Neural cell (in vitro differentiated cells): Measurements from ENCODE around the gene NXPH2. TPM values are rescaled to one million over a fixed set of nuclear protein-coding genes. Genes with fewer than 3 reads are reported as not detected.

Experiments used
- H2AFZ ChIP-seq: fragments of 200-600, 300-800 bp; sonication (generic), shearing (Covaris generic); 2 replicates; pipeline ENCODE4 v1.6.0; 2014; ENCODE audit warnings: low read depth, mild to moderate bottlenecking, antibody characterized with exemption, low read length, moderate library complexity
- H3F3A ChIP-seq: fragments of 200-600 bp; shearing (Covaris generic); 2 replicates; pipeline ENCODE4 v1.6.1; 2016; ENCODE audit warnings: mild to moderate bottlenecking, moderate library complexity, mixed read lengths, antibody characterized with exemption, low read length; ENCODE audit not compliant: insufficient read depth, poor library complexity, severe bottlenecking
- H3K27ac ChIP-seq: fragments of 200-600, 300-800 bp; sonication (generic), shearing (Covaris generic); 2 replicates; pipeline ENCODE4 v1.5.1; 2014; ENCODE audit warnings: mild to moderate bottlenecking, low read length, moderate library complexity
- H3K27me3 ChIP-seq: fragments of 300-800, 200-600 bp; sonication (generic), shearing (Covaris generic); 2 replicates; pipeline ENCODE4 v1.6.0; 2014; ENCODE audit warnings: mild to moderate bottlenecking, low read depth, low read length, moderate library complexity; ENCODE audit not compliant: insufficient read depth
- H3K36me3 ChIP-seq: fragments of 300-800, 200-600 bp; sonication (generic), shearing (Covaris generic); 2 replicates; pipeline ENCODE4 v1.5.1; 2014; ENCODE audit warnings: mild to moderate bottlenecking, antibody characterized with exemption, low read length, moderate library complexity; ENCODE audit not compliant: insufficient read depth
- H3K4me2 ChIP-seq: fragments of 300-800, 200-600 bp; sonication (generic), shearing (Covaris generic); 2 replicates; pipeline ENCODE4 v1.6.0; 2014; ENCODE audit warnings: mild to moderate bottlenecking, low read length
- H3K4me3 ChIP-seq: fragments of 300-800, 200-600 bp; sonication (generic), shearing (Covaris generic); 2 replicates; pipeline ENCODE4 v1.5.1; 2014; ENCODE audit warnings: mild to moderate bottlenecking, low read length, moderate library complexity
- H3K79me2 ChIP-seq: fragments of 200-600 bp; shearing (Covaris generic); replicated peaks from 2 replicates; pipeline ENCODE4 v1.6.0; 2014; ENCODE audit warnings: mild to moderate bottlenecking, low read length, moderate library complexity; ENCODE audit not compliant: insufficient read depth
- H3K9ac ChIP-seq: fragments of 300-800, 200-600 bp; sonication (generic), shearing (Covaris generic); 2 replicates; pipeline ENCODE4 v1.6.1; 2016; ENCODE audit warnings: mild to moderate bottlenecking, low read length, mixed read lengths
- H3K9me2 ChIP-seq: fragments of 200-600 bp; shearing (Covaris generic); 2 replicates; pipeline ENCODE4 v1.6.1; 2016; ENCODE audit warnings: mild to moderate bottlenecking, low read length, mixed read lengths; ENCODE audit not compliant: insufficient read depth
- H3K9me3 ChIP-seq: fragments of 200-600, 300-800 bp; sonication (generic), shearing (Covaris generic); 2 replicates; pipeline ENCODE4 v1.6.1; 2016; ENCODE audit warnings: mild to moderate bottlenecking, mixed run types, low read length, moderate library complexity, mixed read lengths
- H4K20me1 ChIP-seq: fragments of 200-600 bp; shearing (Covaris generic); 2 replicates; pipeline ENCODE4 v1.6.1; 2016; ENCODE audit warnings: mild to moderate bottlenecking, mixed run types; ENCODE audit not compliant: insufficient read depth
- EP300 ChIP-seq: fragments of 450-650 bp; conservative IDR thresholded peaks from 2 replicates; pipeline ENCODE4 v1.6.1; 2014; ENCODE audit warnings: antibody characterized with exemption, mild to moderate bottlenecking, moderate library complexity; ENCODE audit not compliant: poor library complexity, severe bottlenecking
- EZH2 ChIP-seq: fragments of 200-600, 300-800 bp; shearing (Covaris generic), sonication (generic); IDR thresholded peaks from 2 replicates; pipeline ENCODE4 v1.6.1; 2014; ENCODE audit warnings: antibody characterized with exemption, low read length, borderline replicate concordance, mild to moderate bottlenecking; ENCODE audit not compliant: insufficient read depth, poor library complexity, severe bottlenecking
- SMC3 ChIP-seq: fragments of 450-650 bp; conservative IDR thresholded peaks from 2 replicates; pipeline ENCODE4 v1.6.1; 2014; ENCODE audit warnings: antibody characterized with exemption, mild to moderate bottlenecking, moderate library complexity; ENCODE audit not compliant: poor library complexity
- TAF1 ChIP-seq: IDR thresholded peaks from 2 replicates; pipeline ENCODE4 v1.6.1; 2012; ENCODE audit warnings: low read depth
- polyA plus RNA-seq: library from polyadenylated mRNA; depleted of rRNA; stranded (reverse); fragments of >200 nt; gene quantifications from 2 replicates; pipeline ENCODE4 v1.2.3, GENCODE V29; 2014
- TF ChIP-seq, protein P1 (sequence below): fragments of 450-650 bp; IDR thresholded peaks from 2 replicates; pipeline ENCODE4 v1.5.1; 2014; ENCODE audit warnings: antibody characterized with exemption, mild to moderate bottlenecking, moderate library complexity; ENCODE audit not compliant: poor library complexity, severe bottlenecking

NXPH2 gene
- polyA plus RNA-seq, 1 donor from 2014 or later: not detected

DNA sequence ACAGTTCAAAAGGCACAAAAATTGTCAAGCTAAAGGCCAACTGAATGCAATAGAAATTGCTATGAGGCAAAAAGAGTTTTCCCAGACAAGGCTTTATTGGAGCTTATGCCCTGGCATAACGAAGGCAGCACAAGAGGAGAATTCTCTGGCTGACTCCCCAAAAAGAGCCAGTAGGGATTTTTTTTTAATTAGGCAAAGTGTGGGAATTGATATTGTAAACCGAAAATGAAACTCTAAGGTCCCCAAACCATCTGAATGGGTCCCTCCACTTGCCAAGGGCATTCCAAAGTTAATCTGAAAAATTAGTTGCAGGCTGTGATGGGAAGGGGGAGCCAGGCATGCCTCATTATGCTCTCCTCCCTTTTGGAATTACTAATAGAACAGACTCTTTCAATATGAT is 159.8 kb downstream of the NXPH2 start:
- no peaks in the 10 kb centered on the region for H3K9me2 ChIP-seq
- no peaks in the 10 kb centered on the region for H3F3A ChIP-seq
- no peaks in the 10 kb centered on the region for H4K20me1 ChIP-seq
- H3K79me2 ChIP-seq: no peaks in the 10 kb centered on the region
- H3K4me3 ChIP-seq: no peak overlapping the region
- H3K27me3 ChIP-seq: no peaks in the 10 kb centered on the region
- H3K9ac ChIP-seq: no peak overlapping the region
- H3K4me2 ChIP-seq: no peak overlapping the region
- no peaks in the 10 kb centered on the region for H3K9me3 ChIP-seq
- no peak overlapping the region for H3K27ac ChIP-seq
- H3K36me3 ChIP-seq: no peaks in the 10 kb centered on the region
- TF ChIP-seq EZH2 (no peak), TAF1 (no peak), SMC3 (no peak), EP300 (no peak)
- TF ChIP-seq, protein P1, sequence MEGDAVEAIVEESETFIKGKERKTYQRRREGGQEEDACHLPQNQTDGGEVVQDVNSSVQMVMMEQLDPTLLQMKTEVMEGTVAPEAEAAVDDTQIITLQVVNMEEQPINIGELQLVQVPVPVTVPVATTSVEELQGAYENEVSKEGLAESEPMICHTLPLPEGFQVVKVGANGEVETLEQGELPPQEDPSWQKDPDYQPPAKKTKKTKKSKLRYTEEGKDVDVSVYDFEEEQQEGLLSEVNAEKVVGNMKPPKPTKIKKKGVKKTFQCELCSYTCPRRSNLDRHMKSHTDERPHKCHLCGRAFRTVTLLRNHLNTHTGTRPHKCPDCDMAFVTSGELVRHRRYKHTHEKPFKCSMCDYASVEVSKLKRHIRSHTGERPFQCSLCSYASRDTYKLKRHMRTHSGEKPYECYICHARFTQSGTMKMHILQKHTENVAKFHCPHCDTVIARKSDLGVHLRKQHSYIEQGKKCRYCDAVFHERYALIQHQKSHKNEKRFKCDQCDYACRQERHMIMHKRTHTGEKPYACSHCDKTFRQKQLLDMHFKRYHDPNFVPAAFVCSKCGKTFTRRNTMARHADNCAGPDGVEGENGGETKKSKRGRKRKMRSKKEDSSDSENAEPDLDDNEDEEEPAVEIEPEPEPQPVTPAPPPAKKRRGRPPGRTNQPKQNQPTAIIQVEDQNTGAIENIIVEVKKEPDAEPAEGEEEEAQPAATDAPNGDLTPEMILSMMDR: no peak
- H2AFZ ChIP-seq: no peak overlapping the region
